Colonic mucosa (tissue), 4 donors: ENCODE measurements around the gene ADCY9. TPM values are rescaled to one million over a fixed set of nuclear protein-coding genes. Genes with fewer than 3 reads are reported as not detected.

Experiments used
- DNase-seq: peaks from one replicate; pipeline ENCODE4 v3.0.0-alpha.2; 2020
- H3K27ac ChIP-seq: fragments of 200-600 bp; one replicate; pipeline ENCODE4 v1.8.0; 2021
- H3K27me3 ChIP-seq: fragments of 200-600 bp; one replicate; pipeline ENCODE4 v1.8.0; 2021
- H3K36me3 ChIP-seq: fragments of 200-600 bp; one replicate; pipeline ENCODE4 v1.8.0; 2021
- H3K4me1 ChIP-seq: fragments of 200-600 bp; one replicate; pipeline ENCODE4 v1.8.0; 2021; ENCODE audit warnings: mild to moderate bottlenecking
- H3K4me3 ChIP-seq: fragments of 200-600 bp; one replicate; pipeline ENCODE4 v1.8.0; 2021
- H3K9ac ChIP-seq, 2 donors: one replicate each; pipeline ENCODE4 v1.7.0; 2013; ENCODE audit warnings: control low read depth in 2 of 2, low read depth in 2 of 2, low read length in 2 of 2
- H3K9me3 ChIP-seq: fragments of 200-600 bp; one replicate; pipeline ENCODE4 v1.8.0; 2021
- intact Hi-C: fragments of 100-400 bp; cut with DNase I; formaldehyde crosslinking; loops from one replicate; pipeline ENCODE4 v1.14.1; 2022
- total RNA-seq, 2 donors: library from RNA; stranded (reverse); fragmentation: NEBNext Ultra II Directional in 1 of 2; extraction: Animal tissue kit (Norgen Biotek cat#: 25700) in 1 of 2; gene quantifications; one replicate each; pipeline ENCODE4 v1.2.1, GENCODE V29; 2021
- TF ChIP-seq, protein P1 (sequence below): fragments of 200-600 bp; IDR thresholded peaks from one replicate; pipeline ENCODE4 v1.8.0; 2022; ENCODE audit warnings: antibody characterized with exemption, mild to moderate bottlenecking
- donor health status: healthy.
- donor health status: DM: no; HTN: no; CAD: no.
- donor health status: DM: no; HTN: no; CAD: no.

The ADCY9 gene
- total RNA-seq, 2 donors from 2014 or later: 23.8 to 25.6 TPM

DNA sequence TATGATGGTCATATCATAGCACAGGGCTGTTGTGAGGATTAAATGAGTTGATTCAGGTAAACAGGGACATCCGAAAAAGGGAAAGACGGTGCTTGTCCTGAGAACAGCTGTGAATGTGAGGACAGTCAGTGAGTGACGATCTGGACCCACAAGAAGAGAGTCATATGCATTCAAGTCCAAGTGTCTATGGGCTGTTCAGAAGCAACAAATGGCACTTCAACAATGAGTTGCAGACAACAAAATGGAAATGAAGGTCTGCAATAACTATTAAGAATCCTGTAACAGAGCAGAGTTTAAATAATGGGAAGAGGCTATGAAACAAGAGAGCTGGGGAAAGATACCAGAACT is 100.3 kb downstream of the ADCY9 start:
- H3K4me3 ChIP-seq: no peak overlapping the region
- H3K27me3 ChIP-seq: no peaks in the 10 kb centered on the region
- no peak overlapping the region for H3K27ac ChIP-seq
- DNase-seq: no peak
- H3K9ac ChIP-seq: no peak overlapping the region
- H3K36me3 ChIP-seq: no peaks in the 10 kb centered on the region
- no peaks in the 10 kb centered on the region for H3K4me1 ChIP-seq
- no peaks in the 10 kb centered on the region for H3K9me3 ChIP-seq
- TF ChIP-seq, protein P1, sequence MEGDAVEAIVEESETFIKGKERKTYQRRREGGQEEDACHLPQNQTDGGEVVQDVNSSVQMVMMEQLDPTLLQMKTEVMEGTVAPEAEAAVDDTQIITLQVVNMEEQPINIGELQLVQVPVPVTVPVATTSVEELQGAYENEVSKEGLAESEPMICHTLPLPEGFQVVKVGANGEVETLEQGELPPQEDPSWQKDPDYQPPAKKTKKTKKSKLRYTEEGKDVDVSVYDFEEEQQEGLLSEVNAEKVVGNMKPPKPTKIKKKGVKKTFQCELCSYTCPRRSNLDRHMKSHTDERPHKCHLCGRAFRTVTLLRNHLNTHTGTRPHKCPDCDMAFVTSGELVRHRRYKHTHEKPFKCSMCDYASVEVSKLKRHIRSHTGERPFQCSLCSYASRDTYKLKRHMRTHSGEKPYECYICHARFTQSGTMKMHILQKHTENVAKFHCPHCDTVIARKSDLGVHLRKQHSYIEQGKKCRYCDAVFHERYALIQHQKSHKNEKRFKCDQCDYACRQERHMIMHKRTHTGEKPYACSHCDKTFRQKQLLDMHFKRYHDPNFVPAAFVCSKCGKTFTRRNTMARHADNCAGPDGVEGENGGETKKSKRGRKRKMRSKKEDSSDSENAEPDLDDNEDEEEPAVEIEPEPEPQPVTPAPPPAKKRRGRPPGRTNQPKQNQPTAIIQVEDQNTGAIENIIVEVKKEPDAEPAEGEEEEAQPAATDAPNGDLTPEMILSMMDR: no peak
- intact Hi-C loops: no loop called here

DNA sequence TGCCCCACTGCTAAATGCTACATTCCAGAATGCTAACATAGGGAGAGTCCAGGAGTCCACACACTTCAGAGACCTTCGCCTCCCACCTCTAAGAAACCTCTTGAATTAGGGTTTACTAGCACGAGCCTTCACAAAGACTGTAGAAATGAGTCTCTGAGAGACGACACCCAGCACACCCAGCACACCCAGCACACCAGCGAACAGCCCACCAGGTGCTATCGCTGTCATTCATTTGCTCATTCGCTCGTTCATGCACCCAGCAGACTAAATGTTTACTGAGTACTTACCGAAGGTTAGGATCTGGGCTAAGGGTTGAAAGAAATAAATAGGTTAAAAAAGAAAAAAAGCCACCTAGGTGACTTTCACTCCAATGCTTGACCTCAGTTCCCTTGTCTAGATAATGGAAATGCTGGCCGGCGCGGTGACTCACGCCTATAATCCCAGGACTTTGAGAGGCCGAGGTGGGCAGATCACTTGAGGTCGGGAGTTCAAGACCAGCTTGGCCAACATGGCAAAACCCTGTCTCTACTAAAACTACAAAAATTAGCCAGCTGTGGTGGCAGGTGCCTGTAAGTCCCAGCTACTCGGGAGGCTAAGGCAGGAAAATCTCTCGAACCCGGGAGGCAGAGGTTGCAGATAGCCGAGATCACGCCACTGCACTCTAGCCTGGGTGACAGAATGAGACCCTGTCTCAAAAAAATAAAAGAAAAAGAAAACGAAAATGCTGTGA is 100.8 kb downstream of the ADCY9 start:
- Histone ChIP-seq H3K4me1 (no peaks in the 10 kb centered on the region), H3K9me3 (no peaks in the 10 kb centered on the region), H3K27ac (no peak overlapping the region), H3K36me3 (no peaks in the 10 kb centered on the region), H3K4me3 (no peak overlapping the region), H3K27me3 (no peaks in the 10 kb centered on the region), H3K9ac (peak overlapping the region in 1 of 2 donors; percentile 42)
- TF ChIP-seq, protein P1: no peak
- intact Hi-C loops: no loop called here
- DNase-seq: peak; percentile 55

DNA sequence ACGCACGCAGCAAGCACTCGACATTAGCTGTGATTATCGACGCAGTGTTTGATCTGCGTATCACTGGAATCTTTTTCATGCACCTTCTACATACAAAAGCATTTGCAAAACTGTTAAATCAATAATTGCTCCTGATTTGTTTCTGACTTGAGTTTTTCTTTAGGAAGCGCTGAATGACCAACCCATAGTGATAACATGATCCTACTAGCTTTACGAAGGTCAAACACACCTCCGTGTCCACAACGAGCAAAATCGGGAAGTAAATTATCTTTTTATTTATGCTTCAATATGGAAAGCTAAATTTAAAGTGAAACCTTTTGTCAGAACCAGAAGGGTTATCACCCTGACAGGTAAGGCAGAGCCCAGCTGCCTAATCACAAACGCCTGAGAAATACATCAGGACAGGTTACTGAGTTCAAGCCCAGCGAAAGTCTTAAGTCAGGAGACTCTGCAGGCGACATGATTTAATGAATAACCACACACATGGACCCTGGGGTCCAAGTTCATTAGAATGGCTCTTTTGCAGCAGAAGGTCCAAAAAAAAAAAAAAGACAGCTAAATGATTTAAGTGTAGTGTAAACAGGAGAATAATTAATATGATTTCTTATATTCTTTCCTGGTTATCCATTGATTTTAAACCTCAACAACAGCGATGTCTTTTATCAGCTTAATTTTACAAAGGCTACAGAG is 104.2 kb downstream of the ADCY9 start:
- H3K27me3 ChIP-seq: no peaks in the 10 kb centered on the region
- TF ChIP-seq, protein P1: no peak
- no peaks in the 10 kb centered on the region for H3K9me3 ChIP-seq
- H3K9ac ChIP-seq: no peak overlapping the region
- DNase-seq: no peak
- H3K4me3 ChIP-seq: no peak overlapping the region
- no peaks in the 10 kb centered on the region for H3K4me1 ChIP-seq
- H3K36me3 ChIP-seq: no peaks in the 10 kb centered on the region
- no peak overlapping the region for H3K27ac ChIP-seq
- intact Hi-C loops: no loop called here

DNA sequence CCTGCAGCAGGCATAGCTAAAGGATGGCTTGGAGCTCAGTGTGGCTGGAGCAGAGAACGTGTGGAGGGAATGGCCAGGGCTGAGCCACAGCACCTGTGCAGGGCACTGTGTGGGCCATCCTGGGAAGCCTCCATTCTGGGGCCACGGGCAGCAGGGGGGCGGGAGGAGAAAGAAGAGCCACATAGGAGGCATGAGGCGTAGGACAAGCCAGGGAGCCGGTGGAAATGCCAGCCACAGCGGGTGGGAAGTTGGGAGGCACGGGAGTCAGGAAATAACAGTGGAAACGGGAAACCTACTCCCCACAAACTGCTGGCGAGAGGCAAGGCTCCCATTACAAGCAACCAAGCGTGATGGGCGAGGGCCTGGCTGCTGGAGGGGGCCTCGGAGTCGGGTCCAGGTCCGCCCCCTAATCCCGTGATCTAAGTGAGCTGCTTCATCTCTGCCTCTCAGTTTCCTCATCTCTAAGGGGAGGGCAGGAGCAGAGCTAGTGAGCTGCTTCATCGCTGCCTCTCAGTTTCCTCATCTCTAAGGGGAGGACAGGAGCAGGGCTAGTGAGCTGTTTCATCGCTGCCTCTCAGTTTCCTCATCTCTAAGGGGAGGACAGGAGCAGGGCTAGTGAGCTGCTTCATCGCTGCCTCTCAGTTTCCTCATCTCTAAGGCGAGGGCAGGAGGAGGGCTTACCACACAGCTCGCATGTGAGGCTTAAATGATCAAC is 104.9 kb downstream of the ADCY9 start:
- no peak overlapping the region for H3K27ac ChIP-seq
- TF ChIP-seq, protein P1: no peak
- H3K4me1 ChIP-seq: no peaks in the 10 kb centered on the region
- no peak overlapping the region for H3K4me3 ChIP-seq
- H3K9me3 ChIP-seq: no peaks in the 10 kb centered on the region
- H3K36me3 ChIP-seq: no peaks in the 10 kb centered on the region
- H3K27me3 ChIP-seq: no peaks in the 10 kb centered on the region
- intact Hi-C loops: no loop called here
- DNase-seq: no peak
- H3K9ac ChIP-seq: no peak overlapping the region

DNA sequence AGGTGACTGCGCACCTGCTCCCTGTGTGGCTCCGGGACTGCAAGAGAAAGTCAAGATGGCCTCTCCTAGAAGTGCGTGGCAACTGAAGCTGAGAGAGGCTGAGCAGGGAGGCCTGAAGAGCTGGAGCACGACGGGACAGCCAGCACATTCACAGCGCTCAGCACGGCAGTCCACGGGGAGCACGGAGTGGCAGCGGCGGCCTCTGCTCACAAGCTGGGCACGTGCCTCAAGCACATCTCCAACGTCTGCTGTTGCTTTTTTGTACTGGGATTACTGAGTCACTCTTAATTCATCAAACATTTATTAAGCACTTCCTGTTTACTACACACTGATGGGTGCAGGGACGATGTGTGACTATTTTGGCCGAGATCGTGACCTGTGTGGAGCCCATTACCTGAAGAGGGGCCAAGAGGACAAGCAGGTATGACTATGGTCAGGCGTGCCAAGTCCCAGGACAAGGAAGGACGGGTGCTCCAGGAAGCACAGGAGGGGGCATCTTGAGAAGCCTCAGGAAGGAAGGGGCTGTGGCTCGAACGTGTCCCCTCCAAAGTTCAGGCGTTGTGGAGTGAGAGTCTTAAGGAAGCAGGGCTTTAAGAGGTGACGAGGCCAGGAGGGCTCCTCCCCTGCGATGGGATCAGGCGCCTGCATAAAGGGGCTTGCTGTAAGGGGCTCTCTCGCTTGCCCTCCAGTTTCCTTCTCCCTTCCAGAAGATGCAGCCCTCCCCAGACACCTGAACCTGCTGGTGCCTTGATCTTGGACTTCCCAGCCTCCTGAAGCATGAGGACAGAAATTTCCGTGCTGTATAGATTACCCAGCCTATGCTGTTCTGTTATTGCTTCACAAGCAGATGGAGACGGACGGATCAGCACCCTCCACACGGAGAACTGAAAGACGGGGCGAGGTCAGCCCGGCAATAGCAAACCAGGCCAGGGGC is 105.8 kb downstream of the ADCY9 start:
- H3K27ac ChIP-seq: no peak overlapping the region
- DNase-seq: no peak
- intact Hi-C loops: no loop called here

More for the DNA sequence above, 105.8 kb downstream of the ADCY9 start:
- Histone ChIP-seq H3K36me3 (no peaks in the 10 kb centered on the region), H3K27me3 (no peaks in the 10 kb centered on the region), H3K9me3 (no peaks in the 10 kb centered on the region), H3K9ac (no peak overlapping the region), H3K4me1 (no peaks in the 10 kb centered on the region), H3K4me3 (no peak overlapping the region)
- TF ChIP-seq, protein P1: no peak
